ENCODE data around the gene RIPK1.
"Not testable (repeated sequence)": the region's sequence is repeated elsewhere in the genome, so short reads cannot be mapped to it uniquely, and the experiment has no call there.

The RIPK1 gene

GRCh38 chr6:3137057-3137777 lies 68.9 kb downstream of the RIPK1 start:
- DNase-seq: no peak

GRCh38 chr6:3137873-3138272 lies 69.6 kb downstream of the RIPK1 start:
- DNase-seq: not testable (repeated sequence)

GRCh38 chr6:3138341-3138740 lies 70.0 kb downstream of the RIPK1 start:
- DNase-seq: no peak

GRCh38 chr6:3139090-3139903 lies 71.0 kb downstream of the RIPK1 start:
- DNase-seq: no peak

GRCh38 chr6:3140201-3140600 lies 71.9 kb downstream of the RIPK1 start:
- no peak for DNase-seq

- DNase-seq: no peak
These were observed 74.2 kb downstream of the RIPK1 start for GRCh38 chr6:3142536-3142935.

GRCh38 chr6:3143158-3143557 lies 74.9 kb downstream of the RIPK1 start:
- DNase-seq: no peak

GRCh38 chr6:3144571-3144970 lies 76.3 kb downstream of the RIPK1 start:
- no peak for DNase-seq

GRCh38 chr6:3147914-3148757 lies 79.8 kb downstream of the RIPK1 start:
- no peak for DNase-seq

- no peak for DNase-seq
These were observed 83.4 kb downstream of the RIPK1 start for GRCh38 chr6:3151691-3152090.

- DNase-seq: no peak
These were observed 84.4 kb downstream of the RIPK1 start for GRCh38 chr6:3152689-3153088.

- DNase-seq: not testable (repeated sequence)
These were observed 87.1 kb downstream of the RIPK1 start for GRCh38 chr6:3155416-3155815.

- peak; percentile 19 to 29 for DNase-seq
These were observed 88.2 kb downstream of the RIPK1 start for GRCh38 chr6:3156184-3157130.

- peak; percentile 85 to 88 for DNase-seq
These were observed 89.0 kb downstream of the RIPK1 start, which contains the start of gene TUBB2A for GRCh38 chr6:3157131-3157933. TUBB2A (minus strand) TSS chr6:3157544; CDS start chr6:3157463, 81 bp downstream.

GRCh38 chr6:3159805-3160781 lies 91.8 kb downstream of the RIPK1 start:
- DNase-seq: peak; percentile 48 to 50

- no peak for DNase-seq
These were observed 93.8 kb downstream of the RIPK1 start for GRCh38 chr6:3162067-3162497.

- peak; percentile 48 to 62 for DNase-seq
These were observed 94.4 kb downstream of the RIPK1 start for GRCh38 chr6:3162565-3163247.

- no peak for DNase-seq
These were observed 94.9 kb downstream of the RIPK1 start for GRCh38 chr6:3163248-3163594.

GRCh38 chr6:3164388-3164787 lies 96.1 kb downstream of the RIPK1 start:
- no peak for DNase-seq
